Measurements from ENCODE around the gene SGIP1.

SGIP1 gene

DNA sequence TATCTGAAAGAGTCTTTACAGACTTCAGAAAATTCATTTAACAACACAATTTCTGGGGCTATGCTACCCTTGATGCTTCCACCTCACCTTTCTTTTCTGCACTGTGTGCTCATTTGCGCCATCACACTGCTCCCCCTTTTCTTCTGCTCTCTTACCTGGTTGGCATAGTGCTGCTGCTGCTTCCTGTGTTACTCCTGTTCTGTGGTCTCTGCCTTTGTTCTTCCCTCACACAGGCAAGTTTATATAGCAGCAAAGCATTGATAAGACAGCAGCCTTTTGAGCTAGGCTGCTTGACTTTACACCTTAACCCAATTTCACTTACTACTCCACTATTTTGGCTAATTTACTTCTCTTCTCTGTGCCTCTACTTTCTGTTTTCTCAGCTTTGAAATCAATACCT, 18.3 kb downstream of the SGIP1 start:
- no peaks in the 10 kb centered on the region for H3K4me1 ChIP-seq (ENCODE audit: insufficient read depth, low read length, severe bottlenecking)
- H3K9ac ChIP-seq (ENCODE audit: low read length): no peak overlapping the region
- no peak overlapping the region for H3K4me2 ChIP-seq (ENCODE audit: low read length)
- no peaks in the 10 kb centered on the region for H3F3A ChIP-seq (ENCODE audit: insufficient read depth, low read length)
- no peaks in the 10 kb centered on the region for H3K27me3 ChIP-seq (ENCODE audit: insufficient read depth, low read length)
- no peak overlapping the region for H3K4me3 ChIP-seq (ENCODE audit: low read depth, low read length, poor library complexity, severe bottlenecking)
- H3K9me3 ChIP-seq (ENCODE audit: low read length): no peaks in the 10 kb centered on the region
- no peak overlapping the region for H2AFZ ChIP-seq (ENCODE audit: low read length)
- H3K79me2 ChIP-seq (ENCODE audit: insufficient read depth, low read length): no peaks in the 10 kb centered on the region
- H4K20me1 ChIP-seq (ENCODE audit: insufficient read depth, low read length): no peaks in the 10 kb centered on the region
- no peaks in the 10 kb centered on the region for H3K9me2 ChIP-seq (ENCODE audit: low read depth, low read length)
- TF ChIP-seq EZH2 (IDR thresholded peaks at IDR 0.05; ENCODE audit: borderline replicate concordance, low read length): no peak
- TF ChIP-seq, protein P1, sequence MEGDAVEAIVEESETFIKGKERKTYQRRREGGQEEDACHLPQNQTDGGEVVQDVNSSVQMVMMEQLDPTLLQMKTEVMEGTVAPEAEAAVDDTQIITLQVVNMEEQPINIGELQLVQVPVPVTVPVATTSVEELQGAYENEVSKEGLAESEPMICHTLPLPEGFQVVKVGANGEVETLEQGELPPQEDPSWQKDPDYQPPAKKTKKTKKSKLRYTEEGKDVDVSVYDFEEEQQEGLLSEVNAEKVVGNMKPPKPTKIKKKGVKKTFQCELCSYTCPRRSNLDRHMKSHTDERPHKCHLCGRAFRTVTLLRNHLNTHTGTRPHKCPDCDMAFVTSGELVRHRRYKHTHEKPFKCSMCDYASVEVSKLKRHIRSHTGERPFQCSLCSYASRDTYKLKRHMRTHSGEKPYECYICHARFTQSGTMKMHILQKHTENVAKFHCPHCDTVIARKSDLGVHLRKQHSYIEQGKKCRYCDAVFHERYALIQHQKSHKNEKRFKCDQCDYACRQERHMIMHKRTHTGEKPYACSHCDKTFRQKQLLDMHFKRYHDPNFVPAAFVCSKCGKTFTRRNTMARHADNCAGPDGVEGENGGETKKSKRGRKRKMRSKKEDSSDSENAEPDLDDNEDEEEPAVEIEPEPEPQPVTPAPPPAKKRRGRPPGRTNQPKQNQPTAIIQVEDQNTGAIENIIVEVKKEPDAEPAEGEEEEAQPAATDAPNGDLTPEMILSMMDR (IDR thresholded peaks at IDR 0.05; ENCODE audit: low read length): no peak
- no peak overlapping the region for H3K27ac ChIP-seq (ENCODE audit: low read depth, low read length, poor library complexity, severe bottlenecking)
- no peaks in the 10 kb centered on the region for H3K36me3 ChIP-seq (ENCODE audit: insufficient read depth, low read length)

DNA sequence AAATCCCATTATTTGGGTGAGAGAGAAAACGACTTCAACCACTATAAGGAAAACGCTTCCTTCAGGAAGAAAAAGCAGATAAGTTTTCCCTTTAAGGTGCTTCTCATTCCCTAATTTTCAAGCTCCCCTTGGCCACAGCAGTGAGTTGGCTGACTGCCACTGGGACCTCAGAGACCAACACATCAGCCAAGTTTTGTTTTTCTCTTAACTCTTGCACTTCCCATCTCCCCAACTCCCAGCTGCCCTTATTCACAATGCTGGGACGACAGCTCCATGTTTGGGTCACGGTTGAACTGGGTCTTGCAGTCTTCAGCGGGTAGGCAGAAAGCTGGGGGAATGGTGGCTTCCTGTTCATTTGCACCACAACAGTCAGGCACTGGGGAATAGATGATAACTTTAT, 18.9 kb downstream of the SGIP1 start:
- Histone ChIP-seq H3K27ac (ENCODE audit: low read depth, low read length, poor library complexity, severe bottlenecking) (no peak overlapping the region), H3K9ac (ENCODE audit: low read length) (no peak overlapping the region), H2AFZ (ENCODE audit: low read length) (no peak overlapping the region), H3K36me3 (ENCODE audit: insufficient read depth, low read length) (no peaks in the 10 kb centered on the region), H3F3A (ENCODE audit: insufficient read depth, low read length) (no peaks in the 10 kb centered on the region), H3K4me2 (ENCODE audit: low read length) (no peak overlapping the region), H3K27me3 (ENCODE audit: insufficient read depth, low read length) (no peaks in the 10 kb centered on the region), H4K20me1 (ENCODE audit: insufficient read depth, low read length) (no peaks in the 10 kb centered on the region), H3K4me1 (ENCODE audit: insufficient read depth, low read length, severe bottlenecking) (no peaks in the 10 kb centered on the region), H3K79me2 (ENCODE audit: insufficient read depth, low read length) (no peaks in the 10 kb centered on the region), H3K9me2 (ENCODE audit: low read depth, low read length) (no peaks in the 10 kb centered on the region), H3K9me3 (ENCODE audit: low read length) (no peaks in the 10 kb centered on the region), H3K4me3 (ENCODE audit: low read depth, low read length, poor library complexity, severe bottlenecking) (no peak overlapping the region)
- TF ChIP-seq, protein P1 (IDR thresholded peaks at IDR 0.05; ENCODE audit: low read length): no peak
- no peak for TF ChIP-seq EZH2 (IDR thresholded peaks at IDR 0.05; ENCODE audit: borderline replicate concordance, low read length)

DNA sequence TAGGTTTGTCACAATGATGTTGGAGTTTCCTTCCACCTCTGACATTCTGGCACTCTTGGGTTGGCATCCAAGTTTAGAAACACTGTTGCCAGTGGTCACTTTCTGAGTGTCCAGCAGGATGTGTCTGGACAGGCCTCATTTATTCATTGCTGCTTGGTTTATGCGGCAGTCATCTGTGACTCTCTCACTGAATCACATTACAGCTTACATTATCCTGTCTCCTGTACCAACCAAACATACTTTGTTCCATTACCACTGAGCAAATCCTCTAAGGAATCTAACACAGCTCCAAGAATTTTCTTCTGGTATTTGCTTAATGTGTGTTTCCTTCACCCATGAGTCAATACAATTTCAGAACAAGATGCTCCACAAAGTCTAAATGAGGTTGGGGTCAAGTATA, 19.9 kb downstream of the SGIP1 start:
- H4K20me1 ChIP-seq (ENCODE audit: insufficient read depth, low read length): no peaks in the 10 kb centered on the region
- H3F3A ChIP-seq (ENCODE audit: insufficient read depth, low read length): no peaks in the 10 kb centered on the region
- H3K9me2 ChIP-seq (ENCODE audit: low read depth, low read length): no peaks in the 10 kb centered on the region
- no peaks in the 10 kb centered on the region for H3K36me3 ChIP-seq (ENCODE audit: insufficient read depth, low read length)
- no peaks in the 10 kb centered on the region for H3K27me3 ChIP-seq (ENCODE audit: insufficient read depth, low read length)
- no peak overlapping the region for H3K27ac ChIP-seq (ENCODE audit: low read depth, low read length, poor library complexity, severe bottlenecking)
- no peaks in the 10 kb centered on the region for H3K4me1 ChIP-seq (ENCODE audit: insufficient read depth, low read length, severe bottlenecking)
- no peak overlapping the region for H2AFZ ChIP-seq (ENCODE audit: low read length)
- no peaks in the 10 kb centered on the region for H3K79me2 ChIP-seq (ENCODE audit: insufficient read depth, low read length)
- H3K9ac ChIP-seq (ENCODE audit: low read length): no peak overlapping the region
- TF ChIP-seq EZH2 (IDR thresholded peaks at IDR 0.05; ENCODE audit: borderline replicate concordance, low read length): no peak
- TF ChIP-seq, protein P1 (IDR thresholded peaks at IDR 0.05; ENCODE audit: low read length): no peak
- H3K4me2 ChIP-seq (ENCODE audit: low read length): no peak overlapping the region
- no peaks in the 10 kb centered on the region for H3K9me3 ChIP-seq (ENCODE audit: low read length)
- no peak overlapping the region for H3K4me3 ChIP-seq (ENCODE audit: low read depth, low read length, poor library complexity, severe bottlenecking)
